K562 treated with DMSO at 1 percent for 4 hours (cell line): ENCODE results near the gene RABAC1. TPM values are rescaled to one million over a fixed set of nuclear protein-coding genes. Genes with fewer than 3 reads are reported as not detected.

ENCODE experiments used
- total RNA-seq: library from RNA; unstranded; fragments of 300-600 nt; gene quantifications from 2 replicates; pipeline ENCODE4 v1.2.3, GENCODE V29; 2022; ENCODE audit not compliant: insufficient read depth

RABAC1 gene, protein sequence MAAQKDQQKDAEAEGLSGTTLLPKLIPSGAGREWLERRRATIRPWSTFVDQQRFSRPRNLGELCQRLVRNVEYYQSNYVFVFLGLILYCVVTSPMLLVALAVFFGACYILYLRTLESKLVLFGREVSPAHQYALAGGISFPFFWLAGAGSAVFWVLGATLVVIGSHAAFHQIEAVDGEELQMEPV
- total RNA-seq, result 165 and 170 TPM in 2 replicates

DNA sequence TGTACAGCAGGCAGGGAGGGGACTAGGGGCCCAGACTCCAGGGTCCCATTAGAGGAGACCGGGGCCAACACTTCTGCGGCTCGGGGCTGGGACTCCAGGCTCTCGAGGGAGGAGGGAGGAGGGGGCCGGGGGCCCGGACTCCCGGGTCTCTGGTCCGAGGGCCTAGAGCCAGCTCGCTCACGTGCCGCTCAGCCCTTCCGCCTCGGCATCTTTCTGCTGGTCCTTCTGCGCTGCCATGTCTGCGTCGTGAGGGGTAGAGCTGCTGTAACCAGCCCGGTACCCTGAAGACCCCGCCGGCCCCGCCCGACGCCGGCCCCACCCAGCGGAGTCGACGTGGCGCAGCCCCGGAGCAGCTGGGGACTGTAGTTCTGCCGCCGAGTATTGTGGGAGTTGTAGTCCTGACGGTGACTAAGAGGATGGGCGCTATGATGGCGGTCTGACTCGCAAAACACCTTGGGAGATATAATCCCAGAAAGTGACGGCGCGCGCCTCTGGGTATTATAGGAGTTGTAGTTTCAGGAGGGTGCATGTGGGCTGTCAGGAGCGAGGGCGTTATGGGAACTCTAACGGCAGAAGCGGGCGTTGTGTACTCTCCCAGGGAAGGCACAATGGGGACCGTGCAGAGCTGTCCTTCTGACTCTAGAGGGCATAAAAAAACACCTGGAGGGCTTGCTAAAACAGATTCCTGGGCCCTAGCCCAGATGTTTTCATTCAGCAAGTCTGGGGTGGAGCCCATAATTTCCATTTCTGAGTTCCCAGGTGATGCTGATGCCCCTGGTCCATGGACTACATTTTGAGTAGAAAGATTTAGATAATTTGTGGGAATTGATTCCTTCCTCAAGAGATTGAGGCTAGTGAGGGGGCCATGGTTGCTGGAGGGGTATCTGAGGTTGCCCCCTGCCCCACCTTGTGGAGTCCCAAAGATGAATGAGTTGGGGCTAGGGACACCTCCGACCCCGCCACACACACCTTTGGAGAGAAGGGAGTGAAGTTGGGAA is at the start of gene RABAC1:
Gene RABAC1, minus strand, starts transcription at position 266 of the 998 bp plus-strand sequence. Its CDS starts 29 bp downstream, at position 237.

DNA sequence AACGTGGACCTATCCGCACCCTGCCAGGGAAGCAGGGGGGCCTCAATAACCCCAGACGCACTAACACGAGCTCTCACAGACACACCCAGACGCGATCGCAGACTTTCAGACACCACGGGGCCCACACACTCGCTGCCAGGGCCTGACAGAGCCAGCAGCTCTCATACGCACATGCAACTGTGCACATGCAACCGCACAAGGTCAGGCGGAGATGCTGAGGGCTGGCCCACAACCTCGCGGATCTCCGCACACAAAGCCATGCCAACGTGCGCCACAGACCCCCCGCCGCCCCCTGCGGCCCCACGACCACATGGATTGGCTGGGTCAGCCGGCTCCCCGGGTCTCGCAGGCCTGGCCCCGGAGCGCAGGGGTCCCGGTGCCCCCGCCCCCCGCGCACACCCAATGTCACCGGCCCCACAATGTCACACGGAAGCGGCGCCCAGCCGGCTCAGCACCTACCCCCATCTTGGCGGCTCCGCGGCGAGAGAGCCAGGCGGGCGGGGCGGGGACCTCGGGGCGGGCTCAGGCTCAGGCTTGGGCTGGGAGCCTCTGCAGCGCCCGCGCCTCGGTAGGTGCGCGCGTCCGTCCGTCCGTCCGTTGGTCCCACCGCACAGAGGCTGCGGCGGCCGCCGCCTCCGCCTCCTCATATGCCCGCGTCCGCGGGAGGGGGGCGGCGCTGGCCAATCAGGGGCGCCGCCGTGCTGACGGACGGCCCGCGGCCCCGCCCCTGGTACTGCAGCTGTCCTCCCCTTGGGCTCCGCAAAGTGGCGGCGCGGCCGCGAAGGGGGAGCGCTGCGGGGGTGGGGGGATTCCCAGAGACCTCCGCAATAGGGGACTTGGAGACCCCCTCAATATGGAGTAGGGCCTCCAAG is 34.7 kb upstream of the RABAC1 start, which contains the start of gene ATP1A3:
Gene ATP1A3, minus strand, starts transcription at position 619 of the 872 bp plus-strand sequence. Its CDS starts 154 bp downstream, at position 465.

DNA sequence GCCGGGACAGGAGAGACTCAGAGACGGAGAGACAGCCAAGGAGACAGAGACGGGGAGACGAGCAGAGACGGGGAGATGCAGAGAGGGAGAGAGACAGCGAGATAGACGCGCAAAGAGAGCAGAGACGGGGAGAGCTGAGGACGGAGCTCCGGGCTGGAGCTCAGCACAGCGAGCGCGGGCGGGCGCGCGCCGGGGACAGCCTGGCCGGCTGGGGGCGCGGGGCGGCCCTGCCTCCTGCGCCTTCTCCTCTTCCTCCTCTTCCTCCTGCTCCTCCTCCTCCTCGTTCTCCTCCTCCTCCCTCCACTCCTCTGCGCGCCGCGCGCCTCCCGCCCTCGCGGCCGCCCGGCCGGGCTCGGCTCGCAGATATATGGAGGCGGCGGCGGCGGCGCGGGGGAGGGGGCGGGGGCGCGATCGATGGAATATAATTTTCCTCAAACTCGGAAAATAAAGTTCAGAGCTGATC is 30.9 kb downstream of the RABAC1 start, which contains the start of gene ERFL:
Gene ERFL, minus strand, starts transcription at position 229 of the 463 bp plus-strand sequence. CDS start 15,530 bp downstream, outside the sequence.

Other genes with a start within 250 kb of the RABAC1 start
- gene CEACAM6, start 203.8 kb downstream of the RABAC1 start, total RNA-seq, result not detected in 2 replicates
- not detected in 2 replicates for gene CEACAM3, start 162.7 kb downstream of the RABAC1 start, total RNA-seq
- not detected in 2 replicates for gene LYPD4, start 114.6 kb downstream of the RABAC1 start, total RNA-seq
- not detected in 2 replicates for gene DMRTC2, start 114.3 kb downstream of the RABAC1 start, total RNA-seq
- 3,874 and 4,098 TPM in 2 replicates for gene RPS19, start 99.1 kb downstream of the RABAC1 start, total RNA-seq
- not detected in 2 replicates for gene CD79A, start 82.0 kb downstream of the RABAC1 start, total RNA-seq
- gene ARHGEF1, start 76.1 kb downstream of the RABAC1 start, total RNA-seq, result 86.5 and 102 TPM in 2 replicates
- gene ERFL, start 30.9 kb downstream of the RABAC1 start, total RNA-seq, result 0.83 and 0.90 TPM in 2 replicates
- gene ATP1A3, start 34.9 kb upstream of the RABAC1 start, total RNA-seq, result 0.46 and 1.0 TPM in 2 replicates
- 5.3 and 5.7 TPM in 2 replicates for gene GRIK5, start 110.9 kb upstream of the RABAC1 start, total RNA-seq
- gene ZNF574, start 116.8 kb upstream of the RABAC1 start, total RNA-seq, result 21.3 and 29.6 TPM in 2 replicates
- 0.35 and 0.50 TPM in 2 replicates for gene POU2F2, start 173.1 kb upstream of the RABAC1 start, total RNA-seq